ENCODE data around the gene TVP23A.
A peak's percentile ranks its signal among the peaks of the same experiment; 100 is the strongest.

The TVP23A gene

GRCh38 chr16:10738231-10739077 is 80.1 kb downstream of the TVP23A start:
- Mint-ChIP-seq H3K27me3 (no peaks in the 10 kb centered on the region), H3K36me3 (ENCODE audit: low read depth) (no peaks in the 10 kb centered on the region), H3K9me3 (peaks cover under 1% of the 10 kb centered on the region), H3K4me1 (ENCODE audit: low read depth) (peaks cover 43% of the 10 kb centered on the region), H3K4me3 (no peak overlapping the region), H3K27ac (peak overlapping the region; percentile 58)

GRCh38 chr16:10737068-10737625 is 81.4 kb downstream of the TVP23A start:
- H3K9me3 Mint-ChIP-seq = peaks cover 4% of the 10 kb centered on the region
- peaks cover 38% of the 10 kb centered on the region for H3K4me1 Mint-ChIP-seq (ENCODE audit: low read depth)
- no peaks in the 10 kb centered on the region for H3K27me3 Mint-ChIP-seq
- peak overlapping the region; percentile 42 for H3K4me3 Mint-ChIP-seq
- peak overlapping the region; percentile 56 for H3K27ac Mint-ChIP-seq
- H3K36me3 Mint-ChIP-seq (ENCODE audit: low read depth) = no peaks in the 10 kb centered on the region

- Mint-ChIP-seq H3K27ac (no peak overlapping the region), H3K27me3 (no peaks in the 10 kb centered on the region), H3K4me3 (no peak overlapping the region), H3K4me1 (ENCODE audit: low read depth) (no peaks in the 10 kb centered on the region), H3K36me3 (ENCODE audit: low read depth) (no peaks in the 10 kb centered on the region), H3K9me3 (peaks cover 4% of the 10 kb centered on the region)
These were observed 86.8 kb downstream of the TVP23A start for GRCh38 chr16:10731790-10732189.

GRCh38 chr16:10729104-10730048 is 89.2 kb downstream of the TVP23A start:
- no peaks in the 10 kb centered on the region for H3K27me3 Mint-ChIP-seq
- H3K27ac Mint-ChIP-seq = no peak overlapping the region
- H3K4me3 Mint-ChIP-seq = no peak overlapping the region
- peaks cover 4% of the 10 kb centered on the region for H3K9me3 Mint-ChIP-seq
- H3K4me1 Mint-ChIP-seq (ENCODE audit: low read depth) = no peaks in the 10 kb centered on the region
- H3K36me3 Mint-ChIP-seq (ENCODE audit: low read depth) = no peaks in the 10 kb centered on the region

- Mint-ChIP-seq H3K27ac (no peak overlapping the region), H3K4me1 (ENCODE audit: low read depth) (no peaks in the 10 kb centered on the region), H3K9me3 (peaks cover 1% of the 10 kb centered on the region), H3K4me3 (no peak overlapping the region), H3K27me3 (no peaks in the 10 kb centered on the region), H3K36me3 (ENCODE audit: low read depth) (no peaks in the 10 kb centered on the region)
These were observed 90.3 kb downstream of the TVP23A start for GRCh38 chr16:10728003-10728887.

Measured in stimulated activated naive CD8-positive, alpha-beta T cell treated with anti-CD3 and anti-CD28 coated beads, Interleukin-15, Interleukin-2, amounts not matched to agents 100 ng/mL and 50 ng/mL, for 24 hours (primary cell).